Stomach (tissue), 9 donors: ENCODE measurements around the gene ARHGEF12. TPM values are rescaled to one million over a fixed set of nuclear protein-coding genes. Genes with fewer than 3 reads are reported as not detected.

Experiments
- DNase-seq, 2 donors: peaks; one replicate each; pipeline versions ENCODE4 v3.0.0 to v3.0.0-alpha.2; 2013 to 2019
- H3K27ac ChIP-seq, 5 donors: fragments of 200-600 bp in 4 of 5; sonication (generic) in 4 of 5; one replicate each; pipeline ENCODE4 v1.5.1; 2013 to 2019; ENCODE audit warnings: mild to moderate bottlenecking in 1 of 5, moderate library complexity in 1 of 5
- H3K27me3 ChIP-seq, 3 donors: fragments of 200-600 bp; sonication (generic); one replicate each; pipeline ENCODE4 v1.5.1; 2017 to 2019; ENCODE audit warnings: mixed run types in 1 of 3
- H3K36me3 ChIP-seq, 4 donors: fragments of 200-600 bp; sonication (generic); 1 replicate in 3 of 4; 2 replicates in 1 of 4; pipeline ENCODE4 v1.5.1; 2016 to 2019
- H3K4me1 ChIP-seq, 4 donors: fragments of 200-600 bp; sonication (generic); one replicate each; pipeline ENCODE4 v1.5.1; 2016 to 2019
- H3K4me3 ChIP-seq, 4 donors: fragments of 200-600 bp; sonication (generic) in 3 of 4; one replicate each; pipeline ENCODE4 v1.5.1; 2016 to 2019; ENCODE audit warnings: mild to moderate bottlenecking in 1 of 4
- H3K9me3 ChIP-seq, 4 donors: fragments of 200-600 bp; sonication (generic); one replicate each; pipeline ENCODE4 v1.5.1; 2016 to 2019
- EP300 ChIP-seq: sonication (generic); formaldehyde crosslinking; IDR thresholded peaks from one replicate; pipeline ENCODE4 v1.6.1; 2017; ENCODE audit warnings: antibody characterized with exemption
- POLR2A ChIP-seq, 4 donors: fragments of 450-650 bp; IDR thresholded peaks; one replicate each; pipeline ENCODE4 v1.6.1; 2016; ENCODE audit warnings: antibody characterized with exemption in 4 of 4, control low read depth in 2 of 4, mild to moderate bottlenecking in 1 of 4, moderate library complexity in 1 of 4
- POLR2AphosphoS5 ChIP-seq, 3 donors: sonication (generic); formaldehyde crosslinking; IDR thresholded peaks; one replicate each; pipeline ENCODE4 v1.6.1; 2016; ENCODE audit warnings: antibody characterized with exemption in 3 of 3
- WGBS, 5 donors: extraction: QIAGEN DNeasy Blood & Tissue Kit in 3 of 5; methylation state at CpG; one replicate each; pipeline versions ENCODE4 v1.1.5 to v1.1.7; 2013 to 2018; 5-methylcytosine and 5-hydroxymethylcytosine counted together
- intact Hi-C: fragments of 100-400 bp; cut with DNase I; formaldehyde crosslinking; loops from one replicate; pipeline ENCODE4 v1.15.1; 2023; ENCODE audit warnings: low total_unique reads
- polyA plus RNA-seq, 3 donors: library from polyadenylated mRNA; stranded (reverse); fragments of 200-250 nt; gene quantifications; one replicate each; pipeline ENCODE4 v1.2.3, GENCODE V29; 2013
- total RNA-seq, 5 donors: library from RNA; depleted of rRNA; stranded (reverse); fragments of >200 nt; gene quantifications; one replicate each; pipeline versions ENCODE4 v1.1.0 to v1.2.3, GENCODE V29; 2014 to 2016
- TF ChIP-seq, protein P1 (sequence below), 7 experiments: fragments of 450-650 bp in 4 of 7; fragments of 200-600 bp in 3 of 7; sonication (generic) in 3 of 7; IDR thresholded peaks; one replicate each; pipeline ENCODE4 v1.5.1; 2016 to 2019; ENCODE audit warnings: antibody characterized with exemption in 7 of 7, control low read depth in 2 of 7, mild to moderate bottlenecking in 1 of 7
- donor health status: healthy with polysubstance abuse.
- donor health status: Bipolar disorder and iron deficiency.
- donor health status: healthy.

ARHGEF12 gene
- total and polyA plus RNA-seq, 8 donors, result 11.5 to 186 (median 43.5) TPM

DNA sequence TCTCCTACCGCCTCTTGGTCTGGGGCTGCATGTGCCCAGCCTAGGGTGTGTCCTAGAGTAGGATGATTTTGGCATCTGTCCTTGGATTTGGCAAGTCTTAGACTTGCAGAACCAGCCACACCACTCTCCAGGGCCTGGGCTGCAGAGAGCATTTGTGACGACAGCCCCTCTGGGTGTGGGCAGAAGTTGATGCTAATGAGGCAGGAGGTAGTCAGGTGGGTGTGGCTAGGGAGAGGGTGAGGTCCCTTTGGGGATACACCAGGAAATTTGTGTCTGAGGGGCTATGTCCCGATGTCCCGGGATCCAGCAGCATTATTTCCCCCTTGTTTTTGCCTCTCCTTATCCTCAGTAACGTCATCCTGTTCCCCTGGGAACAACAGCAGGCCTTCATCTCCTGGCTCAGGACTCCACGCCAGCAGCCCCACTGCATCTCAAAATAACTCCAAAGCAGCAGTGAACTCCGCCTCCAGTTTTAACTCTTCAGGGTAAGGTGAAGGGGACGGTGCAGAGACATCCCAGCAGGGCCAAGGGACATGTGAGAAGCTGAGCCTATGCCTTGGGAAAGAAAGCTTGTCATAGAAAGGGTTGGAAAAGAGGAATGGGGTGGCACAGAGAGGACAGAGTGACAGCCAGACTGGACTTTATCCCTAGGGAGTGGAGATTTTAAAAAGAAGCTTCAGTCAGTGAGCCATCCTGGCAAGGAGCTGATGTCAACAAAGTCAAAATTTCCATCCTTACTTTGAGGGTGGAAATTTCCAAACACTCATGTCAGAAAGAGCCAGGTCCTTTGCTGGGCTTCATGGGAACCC lies 19.1 kb upstream of the ARHGEF12 start:
- H3K4me1 ChIP-seq, result peaks cover 13 to 21% (median 19%) of the 10 kb centered on the region in 4 donors
- H3K27me3 ChIP-seq, result no peaks in the 10 kb centered on the region
- intact Hi-C loops, result no loop called here
- peak; percentile 86 to 91 for DNase-seq
- H3K36me3 ChIP-seq, result no peaks in the 10 kb centered on the region
- H3K9me3 ChIP-seq, result no peaks in the 10 kb centered on the region
- 9 to 17% (median 13%) methylated on average over 8 of the region's 8 CpGs for WGBS, 5 donors
- no peak overlapping the region for H3K4me3 ChIP-seq
- H3K27ac ChIP-seq, result peak overlapping the region; percentile 42 to 77 (median 62)
- TF ChIP-seq POLR2AphosphoS5 (IDR thresholded peaks at IDR 0.05) (peak in 2 of 3 donors; percentile 47 to 78), EP300 (no peak)

DNA sequence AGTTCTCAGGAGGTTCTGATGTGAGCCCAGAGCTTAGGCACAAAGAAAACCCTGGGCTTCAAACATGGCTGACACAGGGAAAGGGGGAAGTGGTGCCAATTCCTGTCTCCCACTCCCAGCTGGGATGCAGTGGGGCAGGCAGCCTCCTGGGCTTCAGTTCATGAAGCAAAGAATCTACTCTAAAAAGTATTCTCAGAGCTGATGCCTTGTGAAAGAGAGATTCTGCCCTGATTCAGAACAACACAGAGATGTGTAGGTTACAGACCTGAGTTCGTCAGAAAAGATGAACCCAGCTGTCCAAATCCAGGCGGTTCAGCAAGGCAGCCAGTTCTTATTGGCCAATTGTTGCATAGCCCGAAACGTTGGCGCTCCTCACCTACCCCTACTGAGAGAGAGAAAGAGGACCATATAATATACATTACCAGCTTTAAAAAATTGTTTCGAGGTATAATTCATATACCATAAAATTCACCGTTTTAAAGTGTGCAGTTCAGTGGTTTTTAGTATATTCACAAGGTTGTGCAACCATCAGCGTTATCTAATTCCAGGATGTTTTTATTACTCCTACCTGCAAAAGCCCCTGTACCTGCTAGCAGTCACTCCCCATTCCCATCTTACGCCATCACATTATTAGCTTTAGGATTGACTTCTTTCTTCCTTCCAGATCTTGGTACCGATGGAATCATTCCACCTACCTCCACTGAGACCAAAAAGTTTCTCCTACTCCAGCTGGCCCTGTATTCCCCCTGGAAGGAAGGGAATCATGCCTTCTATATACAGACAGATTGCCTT lies 18.3 kb upstream of the ARHGEF12 start:
- intact Hi-C loops, result no loop called here
- no peak for DNase-seq
- Histone ChIP-seq H3K36me3 (no peaks in the 10 kb centered on the region), H3K4me3 (no peak overlapping the region), H3K27ac (peak overlapping the region in 4 of 5 donors; percentile 47 to 77 (median 64)), H3K9me3 (no peaks in the 10 kb centered on the region), H3K27me3 (no peaks in the 10 kb centered on the region), H3K4me1 (peaks cover 13 to 21% (median 19%) of the 10 kb centered on the region in 4 donors)
- TF ChIP-seq EP300 (no peak), POLR2A (IDR thresholded peaks at IDR 0.05) (no peak), POLR2AphosphoS5 (IDR thresholded peaks at IDR 0.05) (no peak)
- TF ChIP-seq, protein P1, sequence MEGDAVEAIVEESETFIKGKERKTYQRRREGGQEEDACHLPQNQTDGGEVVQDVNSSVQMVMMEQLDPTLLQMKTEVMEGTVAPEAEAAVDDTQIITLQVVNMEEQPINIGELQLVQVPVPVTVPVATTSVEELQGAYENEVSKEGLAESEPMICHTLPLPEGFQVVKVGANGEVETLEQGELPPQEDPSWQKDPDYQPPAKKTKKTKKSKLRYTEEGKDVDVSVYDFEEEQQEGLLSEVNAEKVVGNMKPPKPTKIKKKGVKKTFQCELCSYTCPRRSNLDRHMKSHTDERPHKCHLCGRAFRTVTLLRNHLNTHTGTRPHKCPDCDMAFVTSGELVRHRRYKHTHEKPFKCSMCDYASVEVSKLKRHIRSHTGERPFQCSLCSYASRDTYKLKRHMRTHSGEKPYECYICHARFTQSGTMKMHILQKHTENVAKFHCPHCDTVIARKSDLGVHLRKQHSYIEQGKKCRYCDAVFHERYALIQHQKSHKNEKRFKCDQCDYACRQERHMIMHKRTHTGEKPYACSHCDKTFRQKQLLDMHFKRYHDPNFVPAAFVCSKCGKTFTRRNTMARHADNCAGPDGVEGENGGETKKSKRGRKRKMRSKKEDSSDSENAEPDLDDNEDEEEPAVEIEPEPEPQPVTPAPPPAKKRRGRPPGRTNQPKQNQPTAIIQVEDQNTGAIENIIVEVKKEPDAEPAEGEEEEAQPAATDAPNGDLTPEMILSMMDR (IDR thresholded peaks at IDR 0.05), result no peak
- 82 to 93% (median 87%) methylated on average over 10 of the region's 10 CpGs for WGBS, 5 donors

DNA sequence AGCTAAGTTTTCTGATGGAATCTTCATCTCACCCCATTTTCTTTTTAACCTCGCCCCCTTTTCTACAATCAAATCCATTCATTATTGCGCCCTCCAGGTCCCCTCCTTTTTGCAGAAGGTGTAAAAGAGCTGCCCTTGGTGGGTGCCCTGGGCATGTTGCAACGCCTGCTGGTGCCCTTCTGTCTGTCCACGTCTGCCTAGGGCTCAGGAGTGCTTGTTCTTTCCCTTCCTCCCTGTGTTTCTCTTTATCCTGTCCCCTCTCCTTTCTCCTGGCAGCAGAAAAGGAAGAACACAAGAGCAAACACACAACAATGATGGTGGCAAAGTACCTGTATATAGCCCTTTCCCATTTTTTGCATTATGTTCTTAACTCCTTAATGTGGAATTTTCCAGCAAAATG lies 17.3 kb upstream of the ARHGEF12 start:
- WGBS, 5 donors, result 68 to 88% (median 84%) methylated on average over 4 of the region's 4 CpGs
- DNase-seq, result no peak
- no peak overlapping the region for H3K27ac ChIP-seq
- H3K9me3 ChIP-seq, result no peaks in the 10 kb centered on the region
- intact Hi-C loops, result no loop called here
- no peak for TF ChIP-seq POLR2AphosphoS5 (IDR thresholded peaks at IDR 0.05)
- no peak for TF ChIP-seq EP300
- TF ChIP-seq POLR2A (IDR thresholded peaks at IDR 0.05), result no peak
- TF ChIP-seq, protein P1 (IDR thresholded peaks at IDR 0.05), result no peak
- peaks cover 13 to 21% (median 19%) of the 10 kb centered on the region in 4 donors for H3K4me1 ChIP-seq
- no peaks in the 10 kb centered on the region for H3K36me3 ChIP-seq
- H3K27me3 ChIP-seq, result no peaks in the 10 kb centered on the region
- H3K4me3 ChIP-seq, result no peak overlapping the region

DNA sequence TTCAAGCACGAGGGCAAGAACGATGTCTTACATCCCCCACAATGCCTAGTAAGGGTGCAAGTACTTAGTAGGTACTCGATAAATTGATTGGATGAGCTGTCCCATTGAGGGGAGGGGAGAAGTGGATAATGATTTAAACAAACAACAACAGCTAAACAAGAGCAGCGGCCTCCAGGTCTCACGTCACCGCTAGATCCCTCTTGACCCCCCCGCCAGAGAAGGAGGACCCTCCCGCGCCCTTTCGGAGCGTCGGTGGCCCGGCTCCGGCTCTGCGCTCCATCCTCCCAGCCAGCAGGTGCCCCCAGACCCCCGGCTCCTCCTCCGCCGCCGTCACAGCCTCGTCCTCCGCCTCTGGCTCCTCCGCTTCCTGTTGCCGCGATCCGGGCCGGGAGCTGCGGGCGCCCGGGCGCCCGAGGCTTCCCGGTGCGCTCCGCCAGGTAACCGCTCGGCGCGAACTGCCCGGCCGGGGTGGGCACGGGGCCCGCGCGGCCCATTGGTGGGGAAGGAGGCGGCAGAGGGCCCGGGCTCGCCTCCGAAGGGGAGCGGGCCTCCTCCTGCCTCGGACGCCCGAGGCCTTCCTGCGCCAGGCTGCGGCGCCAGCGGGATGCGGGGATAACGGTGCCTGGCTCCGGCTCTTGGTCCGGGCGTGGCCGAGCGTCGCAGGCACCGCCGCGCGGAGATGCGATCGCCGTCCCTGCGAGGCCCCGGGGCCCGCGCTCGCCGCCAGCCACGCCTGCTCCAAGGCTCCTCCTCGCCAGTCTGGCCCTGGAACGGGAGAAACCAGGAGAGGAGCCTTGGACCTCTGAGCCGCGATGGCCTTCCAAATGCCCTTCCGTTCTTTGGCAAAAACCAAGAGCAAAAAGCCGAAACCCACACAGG lies 11.0 kb upstream of the ARHGEF12 start, which contains the start of gene TLCD5:
Gene TLCD5, plus strand, starts transcription at position 368 of the 879 bp plus-strand sequence. CDS start 2,143 bp downstream, outside the sequence.
- DNase-seq, result peak; percentile 55 to 92
- Histone ChIP-seq H3K9me3 (no peaks in the 10 kb centered on the region), H3K4me3 (peak within 1 kb of the TSS; percentile 67 to 73 (median 72)), H3K4me1 (peaks cover 0 to 32% (median 23%) of the 10 kb centered on the region in 4 donors), H3K27ac (peak within 1 kb of the TSS; percentile 58 to 94 (median 92)), H3K27me3 (peaks cover 0 to 8% (median 0%) of the 10 kb centered on the region in 3 donors), H3K36me3 (peaks cover 0 to 6% (median 4%) of the 10 kb centered on the region in 4 donors)
- TF ChIP-seq, protein P1 (IDR thresholded peaks at IDR 0.05), result no peak
- peak in 2 of 3 donors; percentile 29 to 57 for TF ChIP-seq POLR2AphosphoS5 (IDR thresholded peaks at IDR 0.05)
- 1 to 3% (median 2%) methylated on average over 31 to 84 of the region's 84 CpGs for whole genome bisulfite sequencing, 5 donors
- intact Hi-C loops, result no loop called here
